HepG2 (cell line): Measurements from ENCODE around the gene SEH1L. TPM values are rescaled to one million over a fixed set of nuclear protein-coding genes. Genes with fewer than 3 reads are reported as not detected.
A peak's percentile ranks its signal among the peaks of the same experiment; 100 is the strongest.

Experiments
- BRF2 ChIP-seq: sonication (generic); formaldehyde crosslinking; IDR thresholded peaks from 2 replicates; pipeline ENCODE4 v1.8.1; 2022; ENCODE audit warnings: mild to moderate bottlenecking, missing genetic modification reagents
- FOXA1 ChIP-seq, 2 experiments: fragments of 450-650 bp in 1 of 2; sonication (generic) in 1 of 2; formaldehyde crosslinking in 1 of 2; IDR thresholded peaks; 2 replicates each; pipeline versions ENCODE4 v1.4.0 to v1.6.1; 2016 to 2020; ENCODE audit warnings: missing genetic modification reagents in 1 of 2
- HNRNPH1 ChIP-seq: fragments of 200-400 bp; formaldehyde crosslinking; optimal IDR thresholded peaks from 2 replicates; pipeline ENCODE3; 2017; ENCODE audit warnings: mild to moderate bottlenecking, low read depth, low read length
- IRX3 ChIP-seq: sonication (generic); formaldehyde crosslinking; IDR thresholded peaks from 2 replicates; pipeline ENCODE4 v1.8.1; 2023; ENCODE audit warnings: mild to moderate bottlenecking, low read depth, missing genetic modification reagents, borderline replicate concordance
- KDM3A ChIP-seq: IDR thresholded peaks from 2 replicates; pipeline ENCODE4 v1.6.1; 2018; ENCODE audit warnings: low read depth, missing compliant biosample characterization
- KMT2A ChIP-seq: sonication (generic); formaldehyde crosslinking; IDR thresholded peaks from 2 replicates; pipeline ENCODE4 v1.4.0; 2020; ENCODE audit warnings: missing genetic modification reagents
- PHB2 ChIP-seq: fragments of 450-650 bp; IDR thresholded peaks from 2 replicates; pipeline ENCODE4 v1.6.1; 2018; ENCODE audit not compliant: partially characterized antibody
- POLR2G ChIP-seq: fragments of 200-400 bp; formaldehyde crosslinking; IDR thresholded peaks from 2 replicates; pipeline ENCODE4 v1.6.1; 2018; ENCODE audit warnings: mild to moderate bottlenecking, low read depth, low read length, moderate library complexity
- PRDM10 ChIP-seq: sonication (generic); formaldehyde crosslinking; IDR thresholded peaks from 2 replicates; pipeline ENCODE4 v1.4.0; 2020; ENCODE audit warnings: low read depth, missing genetic modification reagents
- PRPF4 ChIP-seq: fragments of 200-400 bp; formaldehyde crosslinking; IDR thresholded peaks from 2 replicates; pipeline ENCODE4 v1.6.1; 2016; ENCODE audit warnings: low read length, low read depth; ENCODE audit not compliant: poor library complexity, severe bottlenecking
- ZBTB3 ChIP-seq: sonication (generic); formaldehyde crosslinking; IDR thresholded peaks from 2 replicates; pipeline ENCODE4 v1.4.0; 2020; ENCODE audit warnings: low read depth, mild to moderate bottlenecking, moderate library complexity, missing genetic modification reagents, borderline replicate concordance
- ZBTB7A ChIP-seq: sonication (generic); formaldehyde crosslinking; IDR thresholded peaks from 2 replicates; pipeline ENCODE4 v1.8.0; 2022; ENCODE audit warnings: mild to moderate bottlenecking, missing genetic modification reagents
- ZFP36L1 ChIP-seq: sonication (generic); formaldehyde crosslinking; IDR thresholded peaks from 2 replicates; pipeline ENCODE4 v1.8.0; 2022; ENCODE audit warnings: mild to moderate bottlenecking, missing genetic modification reagents, moderate library complexity
- ZMYM2 ChIP-seq: sonication (generic); formaldehyde crosslinking; IDR thresholded peaks from 2 replicates; pipeline ENCODE4 v1.8.0; 2022; ENCODE audit warnings: mild to moderate bottlenecking, missing genetic modification reagents
- ZNF17 ChIP-seq: sonication (generic); formaldehyde crosslinking; IDR thresholded peaks from 2 replicates; pipeline ENCODE4 v1.5.0; 2020; ENCODE audit warnings: mild to moderate bottlenecking, missing genetic modification reagents
- ZNF598 ChIP-seq: sonication (generic); formaldehyde crosslinking; IDR thresholded peaks from 2 replicates; pipeline ENCODE4 v1.5.1; 2020; ENCODE audit warnings: mild to moderate bottlenecking, missing genetic modification reagents, borderline replicate concordance
- ZNF687 ChIP-seq: sonication (generic); formaldehyde crosslinking; IDR thresholded peaks from 2 replicates; pipeline ENCODE4 v1.5.1; 2020; ENCODE audit warnings: mild to moderate bottlenecking, missing genetic modification reagents, moderate library complexity
- polyA plus RNA-seq, 8 experiments: library from polyadenylated mRNA; depleted of rRNA in 3 of 8; stranded (reverse) in 7 of 8; unstranded in 1 of 8; fragments of >200 nt; fragmentation: Illumina TruSeq in 4 of 8; extraction: Trizol in 4 of 8; gene quantifications; 2 replicates each; pipeline versions ENCODE4 v1.2.1 to v1.2.3, GENCODE V29; 2011 to 2016; ENCODE audit warnings: low read depth in 4 of 8, missing spikeins in 1 of 8, mixed read lengths in 1 of 8; ENCODE audit not compliant: insufficient read depth in 1 of 8
- total RNA-seq, 5 experiments: library from RNA; depleted of rRNA; stranded (reverse); fragments of >200 nt; fragmentation: Illumina TruSeq; extraction: Trizol; gene quantifications; 2 replicates each; pipeline ENCODE4 v1.2.3, GENCODE V29; 2016; ENCODE audit warnings: low read depth in 1 of 5
- TF ChIP-seq, protein P1 (sequence below): fragments of 450-650 bp; IDR thresholded peaks from 2 replicates; pipeline ENCODE4 v1.6.1; 2016

Gene SEH1L
- total and polyA plus RNA-seq, 2 of the 13 experiments (the other 11 are each of a cell fraction or from before 2014, with no cell fraction given): 59.6 to 63.5 TPM

GRCh38 chr18:12947285-12948049, at the start of gene SEH1L (continued):
- TF ChIP-seq ZFP36L1 (CRISPR knock-in tag): no peak
- TF ChIP-seq HNRNPH1: no peak
- no peak for TF ChIP-seq BRF2 (CRISPR knock-in tag)
- TF ChIP-seq KMT2A (CRISPR knock-in tag): 0 out of 2 replicates have a peak, but pooled peaks have one; percentile 15
- TF ChIP-seq, protein P1, sequence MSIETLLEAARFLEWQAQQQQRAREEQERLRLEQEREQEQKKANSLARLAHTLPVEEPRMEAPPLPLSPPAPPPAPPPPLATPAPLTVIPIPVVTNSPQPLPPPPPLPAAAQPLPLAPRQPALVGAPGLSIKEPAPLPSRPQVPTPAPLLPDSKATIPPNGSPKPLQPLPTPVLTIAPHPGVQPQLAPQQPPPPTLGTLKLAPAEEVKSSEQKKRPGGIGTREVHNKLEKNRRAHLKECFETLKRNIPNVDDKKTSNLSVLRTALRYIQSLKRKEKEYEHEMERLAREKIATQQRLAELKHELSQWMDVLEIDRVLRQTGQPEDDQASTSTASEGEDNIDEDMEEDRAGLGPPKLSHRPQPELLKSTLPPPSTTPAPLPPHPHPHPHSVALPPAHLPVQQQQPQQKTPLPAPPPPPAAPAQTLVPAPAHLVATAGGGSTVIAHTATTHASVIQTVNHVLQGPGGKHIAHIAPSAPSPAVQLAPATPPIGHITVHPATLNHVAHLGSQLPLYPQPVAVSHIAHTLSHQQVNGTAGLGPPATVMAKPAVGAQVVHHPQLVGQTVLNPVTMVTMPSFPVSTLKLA: peak; percentile 43; the same call in 1 of the 2 replicates
- no peak for TF ChIP-seq PRPF4
- TF ChIP-seq ZBTB7A (CRISPR knock-in tag): no peak
- peak; percentile 75 for TF ChIP-seq ZNF687 (CRISPR knock-in tag)
- no peak for TF ChIP-seq ZBTB3
- peak; percentile 66; the same call in 1 of the 2 replicates for TF ChIP-seq ZNF598
- 0 out of 2 replicates have a peak, but pooled peaks have one; percentile 23 for TF ChIP-seq KDM3A (CRISPR knock-in tag)
- no peak for TF ChIP-seq PHB2
- no peak for TF ChIP-seq ZMYM2 (CRISPR knock-in tag)
- peak; percentile 74 for TF ChIP-seq POLR2G
- TF ChIP-seq FOXA1 (IDR thresholded peaks at IDR 0.05): no peak
- TF ChIP-seq FOXA1 (CRISPR knock-in tag; IDR thresholded peaks at IDR 0.05): 0 out of 2 replicates have a peak, but pooled peaks have one; percentile 22
- no peak for TF ChIP-seq ZNF17 (CRISPR knock-in tag)
- no peak for TF ChIP-seq PRDM10 (CRISPR knock-in tag)
- no peak for TF ChIP-seq IRX3
